GM06990 (cell line): ENCODE measurements around the gene MUC4.

Source experiments
- DNase-seq: peaks from one replicate; pipeline ENCODE4 v3.0.0-alpha.2; 2011; ENCODE audit not compliant: insufficient read length; ENCODE audit errors: extremely low read depth
- H3K27me3 ChIP-seq: replicated peaks from 2 replicates; pipeline ENCODE4 v1.6.0; 2011; ENCODE audit warnings: low read length; ENCODE audit not compliant: control insufficient read depth, insufficient read depth
- H3K36me3 ChIP-seq: 2 replicates; pipeline ENCODE4 v1.5.1; 2011; ENCODE audit warnings: low read length; ENCODE audit not compliant: control insufficient read depth, insufficient read depth
- H3K4me3 ChIP-seq: replicated peaks from 2 replicates; pipeline ENCODE4 v1.5.1; 2011; ENCODE audit warnings: low read depth, mild to moderate bottlenecking, control low read depth, low read length
- CTCF ChIP-seq: IDR thresholded peaks from 2 replicates; pipeline ENCODE4 v1.5.1; 2011; ENCODE audit warnings: low read length, control low read depth, mild to moderate bottlenecking, inconsistent platforms; ENCODE audit not compliant: insufficient read depth, poor library complexity, severe bottlenecking

Gene MUC4

GRCh38 chr3:195850857-195851543, 39.3 kb upstream of the MUC4 start:
- peak; percentile 100 for TF ChIP-seq CTCF
- DNase-seq: peak; percentile 63
- Histone ChIP-seq H3K4me3 (no peak overlapping the region), H3K36me3 (no peaks in the 10 kb centered on the region), H3K27me3 (no peaks in the 10 kb centered on the region)

GRCh38 chr3:195849322-195850074, 37.8 kb upstream of the MUC4 start:
- Histone ChIP-seq H3K4me3 (no peak overlapping the region), H3K36me3 (no peaks in the 10 kb centered on the region), H3K27me3 (no peaks in the 10 kb centered on the region)
- no peak for TF ChIP-seq CTCF
- DNase-seq: no peak

GRCh38 chr3:195847055-195847950, 35.6 kb upstream of the MUC4 start:
- H3K4me3 ChIP-seq: no peak overlapping the region
- H3K27me3 ChIP-seq: no peaks in the 10 kb centered on the region
- no peak for TF ChIP-seq CTCF
- no peak for DNase-seq
- H3K36me3 ChIP-seq: no peaks in the 10 kb centered on the region

- TF ChIP-seq CTCF: no peak
- no peaks in the 10 kb centered on the region for H3K27me3 ChIP-seq
- no peak for DNase-seq
- no peak overlapping the region for H3K4me3 ChIP-seq
- H3K36me3 ChIP-seq: no peaks in the 10 kb centered on the region
Measured at GRCh38 chr3:195845483-195845882, 33.8 kb upstream of the MUC4 start.

GRCh38 chr3:195844671-195845218, 33.0 kb upstream of the MUC4 start:
- no peaks in the 10 kb centered on the region for H3K36me3 ChIP-seq
- no peak for DNase-seq
- no peak overlapping the region for H3K4me3 ChIP-seq
- H3K27me3 ChIP-seq: no peaks in the 10 kb centered on the region
- no peak for TF ChIP-seq CTCF
